Prostate gland (tissue), 2 donors: ENCODE results near the gene DMD.

Experiments used
- CTCF ChIP-seq, 4 experiments: fragments of 200-600 bp in 2 of 4; fragments of 450-650 bp in 2 of 4; sonication (generic) in 2 of 4; IDR thresholded peaks; 1 replicate in 3 of 4; 2 replicates in 1 of 4; pipeline ENCODE4 v1.5.1; 2016 to 2019; ENCODE audit warnings: antibody characterized with exemption in 4 of 4, mild to moderate bottlenecking in 2 of 4, moderate library complexity in 2 of 4
- POLR2A ChIP-seq: fragments of 450-650 bp; IDR thresholded peaks from one replicate; pipeline ENCODE4 v1.6.1; 2016; ENCODE audit warnings: antibody characterized with exemption, mild to moderate bottlenecking
- POLR2AphosphoS5 ChIP-seq: sonication (generic); formaldehyde crosslinking; IDR thresholded peaks from one replicate; pipeline ENCODE4 v1.6.1; 2017; ENCODE audit warnings: antibody characterized with exemption

- TF ChIP-seq POLR2A = no peak
- TF ChIP-seq CTCF (IDR thresholded peaks at IDR 0.05) = no peak
- TF ChIP-seq POLR2AphosphoS5 = no peak
These were observed 1655.8 kb downstream of the DMD start for GRCh38 chrX:31555506-31555905.
